OCI-LY7 (cell line): ENCODE results near the gene SMTN.

Experiments
- CTCF ChIP-seq: fragments of 200-600 bp; sonication (generic); conservative IDR thresholded peaks from 2 replicates; pipeline ENCODE4 v1.5.1; 2014; ENCODE audit warnings: mild to moderate bottlenecking, antibody characterized with exemption, low read length, moderate library complexity, mixed read lengths
- EZH2phosphoT487 ChIP-seq: fragments of 200-600 bp; sonication (generic); IDR thresholded peaks from 2 replicates; pipeline ENCODE4 v1.6.1; 2018; ENCODE audit warnings: low read depth, borderline replicate concordance, mild to moderate bottlenecking, mixed run types, antibody characterized with exemption, low read length, moderate library complexity, mixed read lengths

DNA sequence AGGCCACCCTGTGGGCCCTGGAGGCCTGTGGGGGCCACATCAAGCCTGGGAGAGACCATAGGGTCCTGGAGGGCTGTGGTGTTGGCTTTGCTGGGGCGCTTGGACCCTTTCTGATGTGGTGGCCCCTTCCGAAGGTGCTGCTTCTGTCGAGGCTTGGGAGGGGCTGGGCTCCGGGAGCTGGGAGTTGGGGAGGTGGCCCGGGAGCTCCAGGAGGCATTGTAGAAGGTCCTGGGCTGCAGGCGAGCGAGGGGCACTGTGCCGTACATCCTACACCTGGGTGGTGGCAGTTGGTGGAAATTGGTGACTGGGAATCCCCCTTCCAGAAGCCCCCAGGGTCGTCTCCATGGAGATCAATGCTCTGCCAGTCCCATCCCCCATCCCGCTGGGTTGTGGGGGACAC, 56.6 kb downstream of the SMTN start:
- TF ChIP-seq CTCF (no peak), EZH2phosphoT487 (no peak)
